ENCODE measurements around the gene NCAM1. TPM values are rescaled to one million over a fixed set of nuclear protein-coding genes. Genes with fewer than 3 reads are reported as not detected.
A peak's percentile ranks its signal among the peaks of the same experiment; 100 is the strongest.

Gene NCAM1
- total RNA-seq, 1 experiment from 2014 or later = 12.0 TPM

DNA sequence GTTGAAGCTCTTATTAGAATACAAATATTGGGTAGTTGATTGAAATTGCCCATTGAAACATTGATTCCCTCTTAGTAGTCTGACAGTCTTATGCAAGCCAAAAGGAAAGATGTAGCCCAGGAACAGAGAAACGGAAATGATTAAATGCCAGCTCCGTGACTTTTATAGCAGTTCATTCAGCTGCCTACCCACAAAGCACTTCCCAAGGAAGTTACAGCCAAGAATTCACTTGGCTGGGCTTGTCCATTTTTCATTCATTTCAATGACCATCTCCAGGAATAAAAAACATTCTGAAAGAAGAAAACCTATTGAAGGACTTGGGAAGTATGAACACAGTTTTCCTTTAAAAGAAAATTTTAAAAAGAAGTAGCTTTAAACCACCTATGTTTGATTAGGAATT, 62.0 kb downstream of the NCAM1 start:
- H3K9me3 ChIP-seq (ENCODE audit: low read depth, low read length, poor library complexity, severe bottlenecking) = no peaks in the 10 kb centered on the region
- no peaks in the 10 kb centered on the region for H3K27me3 ChIP-seq (replicated peaks; ENCODE audit: insufficient read depth, low read depth, low read length, poor library complexity)
- ChIA-PET POLR2A (ENCODE audit: low non-redundant PET) (no interaction called here), CTCF (no interaction called here)
- no TSS peak for BruUV-seq (replicated peaks)
- TF ChIP-seq EZH2 (IDR thresholded peaks at IDR 0.05; ENCODE audit: borderline replicate concordance, low read depth, low read length, poor library complexity, severe bottlenecking) = no peak
- TF ChIP-seq, protein P1, sequence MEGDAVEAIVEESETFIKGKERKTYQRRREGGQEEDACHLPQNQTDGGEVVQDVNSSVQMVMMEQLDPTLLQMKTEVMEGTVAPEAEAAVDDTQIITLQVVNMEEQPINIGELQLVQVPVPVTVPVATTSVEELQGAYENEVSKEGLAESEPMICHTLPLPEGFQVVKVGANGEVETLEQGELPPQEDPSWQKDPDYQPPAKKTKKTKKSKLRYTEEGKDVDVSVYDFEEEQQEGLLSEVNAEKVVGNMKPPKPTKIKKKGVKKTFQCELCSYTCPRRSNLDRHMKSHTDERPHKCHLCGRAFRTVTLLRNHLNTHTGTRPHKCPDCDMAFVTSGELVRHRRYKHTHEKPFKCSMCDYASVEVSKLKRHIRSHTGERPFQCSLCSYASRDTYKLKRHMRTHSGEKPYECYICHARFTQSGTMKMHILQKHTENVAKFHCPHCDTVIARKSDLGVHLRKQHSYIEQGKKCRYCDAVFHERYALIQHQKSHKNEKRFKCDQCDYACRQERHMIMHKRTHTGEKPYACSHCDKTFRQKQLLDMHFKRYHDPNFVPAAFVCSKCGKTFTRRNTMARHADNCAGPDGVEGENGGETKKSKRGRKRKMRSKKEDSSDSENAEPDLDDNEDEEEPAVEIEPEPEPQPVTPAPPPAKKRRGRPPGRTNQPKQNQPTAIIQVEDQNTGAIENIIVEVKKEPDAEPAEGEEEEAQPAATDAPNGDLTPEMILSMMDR (conservative IDR thresholded peaks at IDR 0.05; ENCODE audit: low read depth, low read length) = no peak
- peaks cover 12% of the 10 kb centered on the region for H3K4me1 ChIP-seq (ENCODE audit: insufficient read depth, low read length, poor library complexity, severe bottlenecking)
- no peak overlapping the region for H3K4me3 ChIP-seq (ENCODE audit: low read depth, low read length, poor library complexity, severe bottlenecking)
- DNase-seq (ENCODE audit: low spot score) = peak; percentile 68
- H3K27ac ChIP-seq (ENCODE audit: low read depth, low read length, poor library complexity, severe bottlenecking) = no peak overlapping the region
- H3K36me3 ChIP-seq (ENCODE audit: insufficient read depth, low read length, poor library complexity, severe bottlenecking) = no peaks in the 10 kb centered on the region
- intact Hi-C loops (cut with micrococcal nuclease; ENCODE audit: unreplicated experiment) = no loop called here

DNA sequence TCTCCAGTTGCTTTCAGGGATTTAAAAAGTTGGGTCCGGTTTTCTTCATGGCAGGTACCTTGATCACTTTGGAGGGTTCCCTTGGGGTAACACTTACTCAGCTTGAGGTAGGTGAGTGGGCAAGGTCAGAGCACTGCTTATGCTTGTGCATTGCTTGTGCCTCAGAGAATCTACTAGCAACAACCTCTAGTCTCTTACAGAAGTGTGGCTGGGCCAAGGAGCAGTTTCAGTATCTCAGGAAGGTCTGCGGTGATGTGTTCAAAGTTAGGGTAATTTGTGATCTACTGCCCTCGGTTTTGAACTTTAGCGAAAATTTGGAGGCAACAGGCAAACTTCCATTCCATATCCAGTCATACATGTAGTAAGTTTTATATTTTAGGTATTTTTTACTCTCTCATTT, 62.8 kb downstream of the NCAM1 start:
- Histone ChIP-seq H3K4me1 (ENCODE audit: insufficient read depth, low read length, poor library complexity, severe bottlenecking) (peaks cover 12% of the 10 kb centered on the region), H3K36me3 (ENCODE audit: insufficient read depth, low read length, poor library complexity, severe bottlenecking) (no peaks in the 10 kb centered on the region), H3K27me3 (replicated peaks; ENCODE audit: insufficient read depth, low read depth, low read length, poor library complexity) (no peaks in the 10 kb centered on the region), H3K4me3 (ENCODE audit: low read depth, low read length, poor library complexity, severe bottlenecking) (no peak overlapping the region), H3K9me3 (ENCODE audit: low read depth, low read length, poor library complexity, severe bottlenecking) (no peaks in the 10 kb centered on the region), H3K27ac (ENCODE audit: low read depth, low read length, poor library complexity, severe bottlenecking) (no peak overlapping the region)
- DNase-seq (ENCODE audit: low spot score) = no peak
- POLR2A ChIA-PET (ENCODE audit: low non-redundant PET) = no interaction called here
- CTCF ChIA-PET = no interaction called here
- TF ChIP-seq, protein P1 (conservative IDR thresholded peaks at IDR 0.05; ENCODE audit: low read depth, low read length) = no peak
- TF ChIP-seq EZH2 (IDR thresholded peaks at IDR 0.05; ENCODE audit: borderline replicate concordance, low read depth, low read length, poor library complexity, severe bottlenecking) = no peak
- intact Hi-C loops (cut with micrococcal nuclease; ENCODE audit: unreplicated experiment) = no loop called here
- BruUV-seq (replicated peaks) = no TSS peak

DNA sequence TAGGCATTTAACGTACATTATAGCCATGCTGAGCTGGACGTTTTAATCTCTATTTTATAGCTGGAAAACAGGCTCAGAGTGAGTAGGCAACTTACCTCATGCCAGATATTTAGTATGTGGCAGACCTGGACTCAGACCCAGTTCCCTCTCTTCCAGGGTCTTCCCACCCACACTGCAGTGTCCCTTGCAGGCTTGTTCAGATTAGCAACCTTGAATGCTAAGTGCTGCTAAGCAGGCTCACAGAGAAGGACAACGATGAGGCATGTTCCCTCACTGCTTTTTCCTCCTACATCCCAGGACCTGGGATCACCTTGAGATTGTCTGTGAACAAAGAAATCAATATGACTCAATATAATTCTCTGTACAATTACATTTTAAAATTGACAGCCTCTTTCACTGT, 65.6 kb downstream of the NCAM1 start:
- ChIA-PET POLR2A (ENCODE audit: low non-redundant PET) (no interaction called here), CTCF (no interaction called here)
- Histone ChIP-seq H3K9me3 (ENCODE audit: low read depth, low read length, poor library complexity, severe bottlenecking) (no peaks in the 10 kb centered on the region), H3K36me3 (ENCODE audit: insufficient read depth, low read length, poor library complexity, severe bottlenecking) (no peaks in the 10 kb centered on the region), H3K4me3 (ENCODE audit: low read depth, low read length, poor library complexity, severe bottlenecking) (no peak overlapping the region), H3K4me1 (ENCODE audit: insufficient read depth, low read length, poor library complexity, severe bottlenecking) (peaks cover 12% of the 10 kb centered on the region), H3K27ac (ENCODE audit: low read depth, low read length, poor library complexity, severe bottlenecking) (no peak overlapping the region), H3K27me3 (replicated peaks; ENCODE audit: insufficient read depth, low read depth, low read length, poor library complexity) (no peaks in the 10 kb centered on the region)
- no TSS peak for BruUV-seq (replicated peaks)
- TF ChIP-seq, protein P1 (conservative IDR thresholded peaks at IDR 0.05; ENCODE audit: low read depth, low read length) = no peak
- no peak for TF ChIP-seq EZH2 (IDR thresholded peaks at IDR 0.05; ENCODE audit: borderline replicate concordance, low read depth, low read length, poor library complexity, severe bottlenecking)
- no peak for DNase-seq (ENCODE audit: low spot score)
- intact Hi-C loops (cut with micrococcal nuclease; ENCODE audit: unreplicated experiment) = no loop called here
